H1 (cell line): ENCODE data around the gene SHH. TPM values are rescaled to one million over a fixed set of nuclear protein-coding genes. Genes with fewer than 3 reads are reported as not detected.

Experiments
- ASH2L ChIP-seq: fragments of 200-600, 300-600 bp; sonication (generic); IDR thresholded peaks from one replicate; pipeline ENCODE4 v1.7.1; 2017; ENCODE audit warnings: low read length
- BACH1 ChIP-seq: IDR thresholded peaks from 2 replicates; pipeline ENCODE4 v1.6.1; 2012; ENCODE audit warnings: low read length, improper control_type of control experiment
- POLR2A ChIP-seq, 2 experiments: IDR thresholded peaks; 1 replicate in 1 of 2; 2 replicates in 1 of 2; pipeline ENCODE4 v1.6.1; 2011; ENCODE audit warnings: low read depth in 2 of 2, low read length in 2 of 2, mild to moderate bottlenecking in 2 of 2; ENCODE audit errors: control extremely low read depth in 1 of 2
- RXRA ChIP-seq: IDR thresholded peaks from 2 replicates; pipeline ENCODE4 v1.6.1; 2011; ENCODE audit warnings: low read depth, mild to moderate bottlenecking, low read length, moderate library complexity; ENCODE audit not compliant: insufficient read depth
- SAP30 ChIP-seq: fragments of 300-600 bp; sonication (generic); IDR thresholded peaks from 2 replicates; pipeline ENCODE4 v1.7.1; 2012; ENCODE audit warnings: low read length, moderate library complexity, mild to moderate bottlenecking, inconsistent platforms; ENCODE audit not compliant: insufficient read depth, insufficient replicate concordance
- TAF7 ChIP-seq: optimal IDR thresholded peaks from 2 replicates; pipeline ENCODE3; 2011; ENCODE audit warnings: low read depth, mild to moderate bottlenecking, inconsistent platforms, low read length, moderate library complexity, borderline replicate concordance
- polyA plus RNA-seq, 7 experiments: library from polyadenylated mRNA; depleted of rRNA in 3 of 7; stranded (reverse) in 5 of 7; unstranded in 2 of 7; fragments of >200 nt in 5 of 7; fragments of 200-250 nt in 2 of 7; gene quantifications; 1 replicate in 5 of 7; 2 replicates in 1 of 7; 4 replicates in 1 of 7; pipeline versions ENCODE4 v1.2.1 to v1.2.3, GENCODE V29; 2011 to 2013; ENCODE audit warnings: missing spikeins in 2 of 7, mixed read lengths in 2 of 7
- total RNA-seq: library from RNA; stranded (reverse); fragmentation: NEBNext Ultra II Directional; extraction: Animal tissue kit (Norgen Biotek cat#: 25700); gene quantifications from 2 replicates; pipeline ENCODE4 v1.2.1, GENCODE V29; 2021

The SHH gene
- total and polyA plus RNA-seq, 2 of the 8 experiments (the other 6 are each of a cell fraction or from before 2014, with no cell fraction given), result not detected

- TF ChIP-seq BACH1 (no peak), RXRA (no peak), ASH2L (no peak), SAP30 (no peak), TAF7 (no peak), POLR2A (IDR thresholded peaks at IDR 0.05; ENCODE audit: control extremely low read depth in 1 of 2, low read depth in 2 of 2, low read length in 2 of 2) (no peak)
Measured at GRCh38 chr7:155788616-155789000, 23.7 kb downstream of the SHH start (continued).
